HG03342 (cell line): ENCODE results near the gene AKAP17A.
"Not testable (repeated sequence)": the region's sequence is repeated elsewhere in the genome, so short reads cannot be mapped to it uniquely, and the experiment has no call there.

Experiments
- ATAC-seq: cut with Tn5 transposase; IDR thresholded peaks from one replicate; pipeline ENCODE4 v1.9.1; 2021; ENCODE audit warnings: mild to moderate bottlenecking, moderate library complexity; ENCODE audit not compliant: unreplicated experiment

The AKAP17A gene, protein sequence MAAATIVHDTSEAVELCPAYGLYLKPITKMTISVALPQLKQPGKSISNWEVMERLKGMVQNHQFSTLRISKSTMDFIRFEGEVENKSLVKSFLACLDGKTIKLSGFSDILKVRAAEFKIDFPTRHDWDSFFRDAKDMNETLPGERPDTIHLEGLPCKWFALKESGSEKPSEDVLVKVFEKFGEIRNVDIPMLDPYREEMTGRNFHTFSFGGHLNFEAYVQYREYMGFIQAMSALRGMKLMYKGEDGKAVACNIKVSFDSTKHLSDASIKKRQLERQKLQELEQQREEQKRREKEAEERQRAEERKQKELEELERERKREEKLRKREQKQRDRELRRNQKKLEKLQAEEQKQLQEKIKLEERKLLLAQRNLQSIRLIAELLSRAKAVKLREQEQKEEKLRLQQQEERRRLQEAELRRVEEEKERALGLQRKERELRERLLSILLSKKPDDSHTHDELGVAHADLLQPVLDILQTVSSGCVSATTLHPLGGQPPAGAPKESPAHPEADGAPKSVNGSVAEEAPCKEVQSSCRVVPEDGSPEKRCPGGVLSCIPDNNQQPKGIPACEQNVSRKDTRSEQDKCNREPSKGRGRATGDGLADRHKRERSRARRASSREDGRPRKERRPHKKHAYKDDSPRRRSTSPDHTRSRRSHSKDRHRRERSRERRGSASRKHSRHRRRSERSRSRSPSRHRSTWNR

DNA sequence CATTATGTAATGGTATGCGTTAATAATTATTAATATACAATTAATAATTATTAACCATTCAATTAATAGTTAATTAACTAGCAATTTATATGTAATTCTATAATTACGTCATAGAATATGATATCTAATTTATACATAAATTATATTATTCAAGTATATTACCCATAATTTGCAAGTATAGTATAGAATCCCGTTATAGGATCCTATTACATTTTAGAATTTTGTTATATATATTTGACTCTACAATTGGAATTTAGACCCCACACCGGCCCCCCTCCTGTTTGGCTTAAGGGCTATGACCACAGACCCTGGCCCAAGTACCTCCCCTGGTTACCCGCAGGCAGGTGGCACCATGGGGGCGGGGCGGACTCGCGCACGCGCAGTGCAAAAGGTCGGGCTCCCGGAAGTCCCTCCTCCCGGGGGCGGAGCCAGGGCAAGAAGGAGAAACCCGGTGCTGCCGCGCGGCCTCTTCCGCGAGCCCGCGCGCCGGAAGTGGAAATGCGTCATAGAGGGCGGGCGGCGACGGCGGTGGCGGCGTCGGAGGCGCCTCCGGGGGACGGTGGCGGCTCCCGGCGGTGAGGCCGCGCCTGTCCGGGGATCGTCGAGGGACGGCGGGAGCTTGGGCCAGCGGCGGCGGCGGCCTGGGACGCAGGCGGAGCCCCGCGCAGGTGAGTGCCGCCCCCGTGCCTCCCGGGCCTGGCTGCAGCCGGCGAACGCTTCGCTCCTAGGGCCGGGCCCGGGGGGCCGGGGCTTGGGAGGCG is at the start of gene AKAP17A:
AKAP17A (plus strand) TSS at position 503 of the 761 bp plus-strand sequence. CDS start 1,859 bp downstream, outside the sequence.
- ATAC-seq: peak; percentile 89

DNA sequence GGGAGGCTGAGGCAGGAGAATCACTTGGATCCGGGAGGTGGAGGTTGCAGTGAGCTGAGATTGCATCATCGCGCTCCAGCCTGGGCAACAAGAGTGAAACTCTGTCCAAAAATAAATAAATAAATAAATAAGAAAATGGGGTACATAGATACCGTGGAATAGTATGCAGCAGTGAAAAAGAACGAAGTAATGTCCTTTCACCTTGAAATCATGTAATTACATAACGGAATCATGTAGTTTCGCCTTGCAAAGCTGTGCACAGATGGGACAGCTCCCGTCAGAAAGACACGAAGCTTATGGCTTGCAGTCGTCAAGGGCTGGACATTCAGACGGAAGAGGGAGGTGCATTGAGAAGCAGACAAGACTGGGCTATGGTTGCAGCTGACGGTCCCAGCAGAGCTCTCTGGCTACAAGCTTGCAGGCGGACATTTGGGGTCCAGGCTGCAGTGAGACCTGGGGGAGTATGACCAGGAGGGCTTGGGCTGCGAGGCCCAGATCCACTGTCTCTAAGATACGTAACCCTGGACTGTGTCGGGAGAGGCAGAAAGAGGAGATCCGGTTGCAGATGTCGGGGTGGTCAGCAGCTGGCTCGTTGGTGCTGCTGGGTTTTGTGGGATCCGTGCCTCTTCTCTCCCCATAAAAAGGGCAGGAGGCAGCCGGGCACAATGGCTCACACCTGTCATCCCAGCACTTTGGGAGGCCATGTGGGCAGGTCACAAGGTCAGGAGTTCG is 48.2 kb upstream of the AKAP17A start:
- no peak for ATAC-seq

DNA sequence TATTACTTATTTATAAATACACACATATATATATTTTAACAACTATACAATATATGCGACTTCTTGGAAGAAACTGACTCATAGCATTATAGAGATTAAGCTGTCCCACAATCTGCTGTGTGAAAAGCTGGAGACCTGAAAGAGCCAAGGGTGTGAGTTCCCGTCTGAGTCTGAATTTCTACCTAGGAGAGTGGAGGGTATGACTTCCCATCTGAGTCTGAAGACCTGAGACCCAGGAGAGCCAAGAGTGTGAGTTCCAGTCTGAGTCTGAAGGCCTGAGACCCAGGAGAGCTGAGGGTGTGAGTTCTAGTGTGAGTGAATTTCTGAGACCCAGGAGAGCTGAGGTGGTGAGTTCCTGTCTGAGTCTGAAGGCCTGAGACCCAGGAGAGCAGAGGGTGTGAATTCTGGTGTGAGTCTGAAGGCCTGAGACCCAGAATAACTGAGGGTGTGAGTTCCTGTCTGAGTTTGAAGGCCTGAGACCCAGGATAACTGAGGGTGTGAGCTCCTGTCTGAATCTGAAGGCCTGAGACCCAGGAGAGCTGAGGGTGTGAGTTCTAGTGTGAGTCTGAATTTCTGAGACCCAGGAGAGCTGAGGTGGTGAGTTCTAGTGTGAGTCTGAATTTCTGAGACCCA is 45.5 kb upstream of the AKAP17A start:
- ATAC-seq: no peak

DNA sequence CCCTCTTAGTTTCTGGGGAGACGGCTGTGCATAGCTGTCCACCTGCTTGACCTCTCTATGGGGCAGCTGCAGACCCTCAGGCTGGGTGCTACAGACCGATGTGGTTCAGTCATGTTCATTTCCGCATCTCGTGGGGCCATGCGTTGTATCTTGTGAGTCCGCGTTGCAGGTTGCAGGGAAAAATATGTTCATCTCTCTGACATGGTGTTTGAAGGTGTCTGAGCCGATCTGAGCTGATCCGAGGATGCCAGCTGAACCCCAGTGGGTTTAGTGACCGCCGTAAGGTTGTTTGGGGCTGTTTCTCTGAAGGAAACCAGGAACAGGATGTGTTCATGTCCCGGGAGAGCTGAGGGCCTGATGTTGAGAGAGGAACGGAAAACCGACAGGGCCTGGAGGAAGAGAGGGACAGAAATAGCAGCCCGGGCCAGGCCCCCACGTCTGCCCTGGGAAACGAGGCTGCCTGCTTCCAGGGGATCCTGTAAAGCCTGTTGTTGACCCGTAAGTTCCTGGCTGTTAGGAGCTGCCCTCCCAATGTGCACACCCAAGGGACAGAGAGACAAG is 44.6 kb upstream of the AKAP17A start:
- ATAC-seq: no peak

DNA sequence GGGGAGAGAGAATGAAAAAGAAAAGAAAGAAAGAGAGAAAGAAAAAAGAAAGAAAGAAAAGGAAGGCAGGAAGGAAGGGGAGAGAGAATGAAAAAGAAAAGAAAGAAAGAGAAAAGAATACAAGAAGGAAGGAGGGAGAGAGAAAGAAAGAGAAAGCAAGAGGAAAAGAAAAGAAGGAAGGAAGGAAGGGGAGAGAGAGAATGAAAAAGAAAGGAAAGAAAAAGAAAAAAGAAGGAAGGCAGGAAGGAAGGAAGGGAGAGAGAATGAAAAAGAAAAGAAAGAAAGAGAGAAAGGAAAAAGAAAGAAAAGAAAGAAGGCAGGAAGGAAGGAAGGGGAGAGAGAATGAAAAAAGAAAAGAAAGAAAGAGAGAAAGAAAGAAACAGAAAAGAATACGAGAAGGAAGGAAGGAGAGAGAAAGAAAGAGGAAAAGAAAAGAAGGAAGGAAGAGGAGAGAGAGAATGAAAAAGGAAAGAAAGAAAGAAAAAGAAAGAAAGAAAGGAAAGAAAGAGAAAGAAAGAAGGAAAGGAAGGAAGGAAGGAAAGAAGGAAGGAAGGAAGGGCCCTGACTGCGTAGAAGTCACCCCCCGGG is 39.4 kb upstream of the AKAP17A start:
- ATAC-seq: no peak

DNA sequence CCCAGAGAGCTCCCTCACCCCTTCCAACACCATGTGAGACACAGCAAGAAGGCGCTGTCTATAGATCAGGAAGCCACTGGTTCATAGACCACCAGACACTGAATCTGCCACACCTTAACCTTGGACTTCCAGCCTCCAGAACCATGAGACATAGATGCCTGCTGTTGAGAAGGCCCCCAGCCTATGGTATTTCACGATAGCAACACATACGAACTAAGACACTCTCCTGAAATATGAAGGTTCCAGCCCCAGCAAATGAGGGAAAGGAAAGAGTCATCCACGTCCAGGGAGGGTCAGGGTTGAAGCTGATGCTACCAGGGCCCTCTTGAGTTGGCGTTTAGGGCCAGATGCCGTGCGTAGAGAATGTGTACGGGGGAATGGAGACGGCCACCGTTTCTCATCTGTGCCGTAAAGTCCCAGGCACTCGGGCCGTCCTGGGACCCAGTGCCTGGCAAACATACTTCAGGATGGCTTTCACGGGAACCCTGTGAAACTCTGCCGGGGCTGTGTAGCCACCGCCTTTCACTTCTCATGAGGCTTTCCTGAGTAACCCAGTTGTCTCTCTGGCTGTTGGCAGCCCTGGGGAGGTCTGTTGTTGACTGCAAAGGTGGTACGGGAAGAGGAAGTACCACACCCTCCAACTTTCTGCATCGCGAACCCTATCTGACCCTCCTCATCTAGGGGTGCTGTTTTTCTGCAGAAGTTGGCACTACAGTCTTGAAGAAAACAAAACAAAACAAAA is 36.8 kb upstream of the AKAP17A start:
- ATAC-seq: no peak

DNA sequence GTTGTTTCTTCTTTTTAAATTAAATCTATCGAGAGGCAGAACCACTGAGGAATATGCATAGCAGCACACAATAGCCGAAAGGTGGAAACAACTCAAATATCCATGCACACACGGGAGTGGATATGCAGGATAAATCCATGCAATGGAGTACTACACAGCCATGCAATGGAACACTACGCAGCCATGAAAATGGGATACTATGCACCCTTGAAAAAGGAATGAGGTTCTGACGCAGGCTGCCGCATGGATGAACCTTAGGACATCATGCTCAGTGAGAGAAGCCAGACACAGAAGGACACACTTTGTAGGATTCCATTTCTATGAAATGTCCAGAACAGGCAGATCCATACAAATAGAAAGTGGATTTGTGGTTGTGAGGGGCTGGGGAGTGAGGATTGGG is 36.0 kb upstream of the AKAP17A start:
- ATAC-seq: no peak

DNA sequence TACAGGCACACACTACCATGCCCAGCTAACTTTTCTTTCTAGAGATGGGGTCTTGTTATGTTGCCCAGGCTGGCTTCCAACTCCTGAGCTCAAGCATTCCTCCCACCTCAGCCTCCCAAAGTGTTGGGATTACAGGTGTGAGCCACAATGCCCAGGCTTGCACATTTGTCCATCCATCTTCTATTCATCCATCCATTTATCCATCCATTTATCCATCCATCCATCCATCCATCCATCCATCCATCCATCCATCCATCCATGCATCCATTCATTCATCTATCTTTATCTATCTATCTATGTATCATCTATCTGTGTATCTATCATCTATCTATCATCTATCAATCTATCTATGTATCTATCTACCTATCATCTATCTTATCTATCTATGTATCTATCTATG is 34.0 kb upstream of the AKAP17A start:
- not testable (repeated sequence) for ATAC-seq

DNA sequence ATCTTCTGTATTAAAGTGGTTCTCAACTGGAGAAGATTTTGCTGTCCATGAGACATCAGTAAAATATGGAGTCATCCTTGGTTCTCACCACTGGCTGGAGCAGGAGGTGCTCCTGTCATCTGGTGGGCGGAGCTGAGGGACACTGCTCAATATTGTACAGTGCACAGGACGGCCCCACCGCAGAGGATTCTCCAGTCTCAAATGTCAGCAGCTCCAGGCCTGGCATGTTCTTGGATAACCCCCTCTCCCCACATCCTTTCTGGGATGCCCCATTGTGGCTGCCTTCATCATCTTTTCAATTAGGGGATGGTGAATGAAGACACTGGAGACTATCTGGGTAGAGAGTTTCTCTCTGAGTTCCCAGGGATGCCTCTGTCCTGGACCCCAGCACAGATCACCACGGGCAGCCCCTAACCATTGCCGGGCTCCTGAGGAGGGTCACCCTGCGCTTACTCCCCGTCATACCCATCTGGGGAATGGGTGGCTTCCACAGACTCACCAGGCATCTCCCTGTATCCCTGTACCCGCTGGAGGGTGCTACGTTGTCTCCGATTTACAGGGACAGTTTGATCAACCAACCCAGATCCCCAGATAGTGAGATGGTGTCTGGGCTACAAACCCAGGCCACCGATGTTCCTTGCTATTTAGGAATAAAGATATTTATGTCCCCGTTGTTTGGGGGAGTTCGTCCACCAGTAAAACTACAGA is 32.5 kb upstream of the AKAP17A start:
- no peak for ATAC-seq

DNA sequence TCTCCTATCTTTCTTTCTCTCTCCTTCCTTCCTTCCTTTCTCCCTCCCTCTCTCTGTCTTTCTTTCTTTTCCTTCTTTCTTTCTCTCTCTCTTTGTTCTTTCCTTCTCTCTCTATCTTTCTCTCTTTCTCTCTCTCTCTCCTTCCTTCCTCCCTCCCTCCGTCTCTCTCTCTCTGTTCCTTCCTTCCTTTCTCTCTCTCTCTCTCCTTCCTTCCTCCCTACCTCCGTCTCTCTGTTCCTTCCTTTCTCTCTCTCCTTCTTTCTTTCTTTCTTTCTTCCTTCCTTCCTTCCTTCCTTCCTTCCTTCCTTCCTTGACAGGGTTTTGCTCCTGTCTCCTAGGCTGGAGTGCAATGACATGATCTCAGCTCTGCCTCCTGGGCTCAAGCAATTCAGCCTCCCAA is 30.2 kb upstream of the AKAP17A start:
- ATAC-seq: no peak

DNA sequence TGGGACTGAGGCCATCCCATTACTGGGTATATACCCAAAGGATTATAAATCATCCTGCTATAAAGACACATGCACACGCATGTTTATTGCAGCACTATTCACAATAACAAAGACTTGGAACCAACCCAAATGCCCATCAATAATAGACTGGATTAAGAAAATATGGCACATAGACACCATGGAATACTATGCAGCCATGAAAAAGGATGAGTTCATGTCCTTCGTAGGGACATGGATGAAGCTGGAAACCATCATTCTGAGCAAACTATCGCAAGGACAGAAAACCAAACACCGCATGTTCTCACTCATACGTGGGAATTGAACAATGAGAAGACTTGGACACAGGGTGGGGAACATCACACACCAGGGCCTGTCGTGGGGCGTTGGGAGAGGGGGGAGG is 27.3 kb upstream of the AKAP17A start:
- ATAC-seq: not testable (repeated sequence)

DNA sequence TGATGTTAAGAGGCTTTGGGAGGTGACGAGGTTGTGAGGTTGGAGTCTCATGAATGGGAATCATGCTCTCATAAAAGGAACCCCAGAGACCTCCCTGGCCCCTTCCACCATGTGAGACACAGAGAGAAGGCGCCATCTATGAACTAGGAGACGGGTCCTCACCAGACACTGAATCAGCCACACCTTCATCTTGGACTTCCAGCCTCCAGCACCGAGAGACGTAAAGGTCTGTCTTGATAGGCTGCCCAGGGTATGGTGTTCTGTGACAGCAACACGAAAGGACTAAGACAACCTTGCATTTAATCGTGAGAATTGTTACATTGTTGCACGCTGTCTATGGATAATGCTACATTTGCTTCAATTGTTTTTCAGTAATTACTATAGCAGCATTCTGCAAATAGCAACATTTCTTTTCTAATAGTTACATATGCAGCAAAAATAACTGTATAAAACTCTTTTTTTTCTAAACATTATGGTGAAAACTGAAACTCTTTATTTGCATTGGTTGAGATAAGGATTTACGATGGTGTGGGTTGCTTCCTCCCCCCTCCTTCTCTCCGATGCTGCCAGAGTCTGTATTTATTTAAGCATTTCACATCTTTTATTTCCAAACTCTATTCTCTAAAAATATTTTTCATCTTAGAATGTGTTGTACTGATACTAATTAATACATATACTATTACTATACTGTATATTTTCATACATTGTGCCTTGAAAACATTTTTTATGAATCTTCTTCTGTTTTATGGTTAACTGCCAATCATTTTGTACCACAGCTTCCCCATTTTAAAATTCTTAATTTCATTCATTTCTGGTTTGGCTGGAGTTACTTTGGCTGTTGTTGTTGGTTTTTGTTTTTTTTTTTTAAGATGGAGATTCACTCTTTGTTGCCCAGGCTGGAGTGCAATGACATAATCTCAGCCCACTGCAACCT is 26.4 kb upstream of the AKAP17A start:
- peak; percentile 61 for ATAC-seq

DNA sequence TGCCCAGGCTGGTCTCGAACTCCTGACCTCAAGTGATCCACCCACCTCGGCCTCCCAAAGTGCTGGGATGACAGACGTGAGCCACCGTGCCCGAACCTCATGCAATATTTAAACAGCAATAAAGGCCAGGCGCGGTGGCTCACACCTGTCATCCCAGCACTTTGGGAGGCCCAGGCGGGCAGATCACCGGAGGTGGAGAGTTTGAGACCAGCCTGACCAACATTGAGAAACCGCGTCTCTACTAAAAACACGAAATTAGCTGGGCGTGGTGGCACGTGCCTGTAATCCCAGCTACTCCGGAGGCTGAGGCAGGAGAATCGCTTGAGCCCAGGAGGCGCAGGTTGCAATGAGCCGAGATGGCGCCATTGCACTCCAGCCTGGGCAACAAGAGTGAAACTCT is 17.2 kb upstream of the AKAP17A start:
- not testable (repeated sequence) for ATAC-seq

DNA sequence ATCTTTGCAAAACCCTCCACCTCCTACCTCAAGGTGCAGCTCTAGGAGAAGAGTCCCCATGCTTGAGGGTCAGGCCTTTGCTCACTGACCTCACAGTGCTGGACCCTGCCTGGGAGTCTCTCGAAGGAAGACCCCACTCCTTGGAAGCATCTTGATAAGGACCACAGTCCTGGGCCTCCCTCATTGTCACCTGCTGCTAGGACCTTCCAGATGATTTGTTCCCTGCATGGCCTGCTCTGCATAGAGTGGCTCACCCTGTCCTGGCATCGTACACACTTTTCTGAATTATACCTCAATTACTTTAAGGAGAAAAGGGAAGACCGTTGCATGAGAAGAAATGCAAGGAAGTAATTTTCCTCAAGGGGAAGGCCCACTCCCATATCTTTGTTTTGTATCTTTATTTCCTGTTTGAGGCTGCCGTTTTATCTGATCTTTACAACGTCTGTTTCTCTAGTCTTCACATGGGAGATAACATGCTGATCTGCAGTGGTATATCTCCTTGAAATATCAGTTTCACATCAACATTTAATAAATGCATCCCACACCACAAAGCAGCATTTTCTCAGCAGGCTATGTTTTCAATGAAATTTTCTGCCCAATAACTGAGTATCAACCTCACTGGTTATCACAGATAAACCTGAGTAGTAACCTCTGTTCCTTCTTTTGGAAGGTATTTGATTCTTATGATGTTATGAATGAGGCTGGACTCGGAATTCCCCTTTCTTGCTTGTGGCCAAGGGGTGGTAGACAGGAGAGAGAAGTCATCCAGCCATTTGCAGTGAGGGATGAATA is 15.0 kb upstream of the AKAP17A start:
- ATAC-seq: no peak

DNA sequence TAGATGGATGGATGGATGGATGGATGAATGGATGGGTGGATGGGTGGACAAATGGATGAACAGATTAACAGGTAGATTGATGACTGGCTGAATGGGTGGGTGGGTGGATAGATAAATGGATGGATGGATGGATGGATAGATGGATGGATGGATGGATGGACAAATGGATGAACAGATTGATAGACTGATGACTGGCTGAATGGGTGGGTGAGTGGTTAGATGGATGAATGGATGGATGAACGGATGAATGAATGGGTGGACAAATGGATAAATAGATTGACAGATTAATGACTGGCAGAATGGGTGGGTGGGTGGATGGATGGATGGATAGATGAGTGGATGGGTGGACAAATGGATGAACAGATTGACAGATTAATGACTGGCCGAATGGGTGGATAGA is 13.6 kb upstream of the AKAP17A start:
- no peak for ATAC-seq

DNA sequence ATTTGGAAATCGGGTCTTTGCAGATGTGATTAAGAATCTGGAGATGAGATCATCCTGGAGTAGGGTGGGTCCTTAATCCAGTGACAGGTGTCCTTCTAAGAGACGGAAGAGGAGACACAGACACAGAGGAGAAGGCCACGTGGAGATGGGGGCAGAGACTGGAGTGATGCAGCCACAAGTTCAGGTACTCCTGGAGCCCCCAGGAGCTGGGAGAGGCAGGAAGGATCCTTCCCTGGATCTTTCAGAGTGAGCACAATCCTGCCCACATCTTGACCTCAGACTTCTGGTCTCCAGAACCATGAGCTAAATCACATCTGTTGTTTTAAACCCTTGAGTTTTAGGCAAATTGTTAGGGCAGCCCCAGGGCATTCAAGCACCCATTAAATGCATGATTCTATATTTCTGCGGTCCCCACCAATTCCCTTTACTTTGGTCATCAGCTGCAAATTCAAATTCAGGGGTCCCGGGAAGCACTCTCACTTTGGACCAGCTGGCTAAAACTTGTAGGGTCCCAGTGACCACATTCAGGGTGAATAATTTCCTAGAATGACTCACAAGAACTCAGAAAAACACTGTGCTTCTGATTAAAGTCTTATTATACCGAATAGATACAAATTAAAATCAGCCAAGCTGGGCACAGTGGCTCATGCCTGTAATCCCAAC is 12.8 kb upstream of the AKAP17A start:
- no peak for ATAC-seq
